Coronary artery (tissue), 2 donors: ENCODE results near the gene ZNF714.

ENCODE experiments used
- DNase-seq: peaks from one replicate; pipeline ENCODE4 v3.0.0-alpha.2; 2017; ENCODE audit warnings: low spot score
- H3K27ac ChIP-seq, 2 donors: fragments of 200-600 bp; sonication (generic); one replicate each; pipeline ENCODE4 v1.5.1; 2016 to 2019
- H3K4me3 ChIP-seq: fragments of 200-600 bp; sonication (generic); 2 replicates; pipeline ENCODE4 v1.5.1; 2016; ENCODE audit warnings: mild to moderate bottlenecking, moderate library complexity
- CTCF ChIP-seq: fragments of 200-600 bp; sonication (generic); IDR thresholded peaks from one replicate; pipeline ENCODE4 v1.5.1; 2019; ENCODE audit warnings: antibody characterized with exemption

Gene ZNF714

GRCh38 chr19:21115430-21115829 lies 33.4 kb downstream of the ZNF714 start:
- TF ChIP-seq CTCF, result no peak
- Histone ChIP-seq H3K4me3 (no peak overlapping the region), H3K27ac (no peak overlapping the region)
- DNase-seq, result no peak

GRCh38 chr19:21117041-21117907 lies 35.3 kb downstream of the ZNF714 start:
- Histone ChIP-seq H3K4me3 (no peak overlapping the region), H3K27ac (no peak overlapping the region)
- DNase-seq, result no peak
- TF ChIP-seq CTCF, result no peak

GRCh38 chr19:21126078-21126477 lies 44.1 kb downstream of the ZNF714 start:
- no peak for TF ChIP-seq CTCF
- H3K27ac ChIP-seq, result no peak overlapping the region
- no peak for DNase-seq
- no peak overlapping the region for H3K4me3 ChIP-seq

- no peak overlapping the region for H3K4me3 ChIP-seq
- no peak for DNase-seq
- no peak overlapping the region for H3K27ac ChIP-seq
- TF ChIP-seq CTCF, result no peak
These were observed 45.0 kb downstream of the ZNF714 start for GRCh38 chr19:21127001-21127400.

- no peak for DNase-seq
- Histone ChIP-seq H3K4me3 (no peak overlapping the region), H3K27ac (no peak overlapping the region)
- no peak for TF ChIP-seq CTCF
These were observed 45.9 kb downstream of the ZNF714 start for GRCh38 chr19:21127898-21128297.

GRCh38 chr19:21128901-21129698 lies 47.1 kb downstream of the ZNF714 start:
- no peak overlapping the region for H3K27ac ChIP-seq
- TF ChIP-seq CTCF, result no peak
- no peak for DNase-seq
- no peak overlapping the region for H3K4me3 ChIP-seq
